HG03025 (cell line): ENCODE results near the gene SPOCK2.

Source experiments
- ATAC-seq: cut with Tn5 transposase; IDR thresholded peaks from one replicate; pipeline ENCODE4 v1.9.1; 2021; ENCODE audit warnings: mild to moderate bottlenecking, moderate library complexity; ENCODE audit not compliant: unreplicated experiment, low FRiP score

The SPOCK2 gene

GRCh38 chr10:72014785-72015480, 73.4 kb downstream of the SPOCK2 start:
- ATAC-seq = no peak

- no peak for ATAC-seq
Observed at GRCh38 chr10:72014197-72014596, 74.2 kb downstream of the SPOCK2 start.

DNA sequence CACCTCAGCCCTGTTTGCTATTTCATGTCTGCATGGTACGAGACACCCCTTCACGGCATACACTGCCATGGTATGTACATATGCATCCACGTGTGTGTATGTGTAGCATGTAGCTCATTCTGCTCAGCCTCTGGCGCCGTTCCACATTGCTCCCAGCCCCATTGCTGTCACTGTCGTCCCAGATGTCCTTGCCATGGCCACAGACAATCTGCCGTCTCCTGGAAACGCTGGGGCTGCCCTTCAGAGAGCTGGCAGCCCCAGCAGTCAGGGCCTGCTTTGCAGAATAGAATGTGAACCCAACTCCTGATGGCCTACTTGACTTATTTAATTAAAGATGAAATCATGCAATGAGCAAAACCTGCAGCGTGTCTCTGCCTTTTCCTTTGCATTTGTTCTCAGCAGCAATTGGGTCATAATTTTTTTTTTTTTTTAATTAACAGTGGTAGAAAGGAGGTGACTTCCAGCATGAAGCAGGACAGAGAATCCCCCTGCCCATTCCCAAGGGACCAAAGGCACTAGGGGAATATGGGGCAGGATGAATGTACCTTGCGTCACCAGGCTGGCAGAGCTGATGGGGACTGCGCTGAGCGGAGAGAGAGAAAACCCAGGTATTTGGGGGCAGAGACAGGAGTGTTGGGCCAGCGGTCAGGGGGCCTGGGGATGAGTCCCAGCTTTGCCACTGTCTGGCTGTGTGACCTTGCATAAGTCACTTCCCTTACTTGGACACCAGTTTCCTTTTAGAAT, 75.0 kb downstream of the SPOCK2 start:
- no peak for ATAC-seq

- ATAC-seq = no peak
Observed at GRCh38 chr10:72012796-72013195, 75.6 kb downstream of the SPOCK2 start.

DNA sequence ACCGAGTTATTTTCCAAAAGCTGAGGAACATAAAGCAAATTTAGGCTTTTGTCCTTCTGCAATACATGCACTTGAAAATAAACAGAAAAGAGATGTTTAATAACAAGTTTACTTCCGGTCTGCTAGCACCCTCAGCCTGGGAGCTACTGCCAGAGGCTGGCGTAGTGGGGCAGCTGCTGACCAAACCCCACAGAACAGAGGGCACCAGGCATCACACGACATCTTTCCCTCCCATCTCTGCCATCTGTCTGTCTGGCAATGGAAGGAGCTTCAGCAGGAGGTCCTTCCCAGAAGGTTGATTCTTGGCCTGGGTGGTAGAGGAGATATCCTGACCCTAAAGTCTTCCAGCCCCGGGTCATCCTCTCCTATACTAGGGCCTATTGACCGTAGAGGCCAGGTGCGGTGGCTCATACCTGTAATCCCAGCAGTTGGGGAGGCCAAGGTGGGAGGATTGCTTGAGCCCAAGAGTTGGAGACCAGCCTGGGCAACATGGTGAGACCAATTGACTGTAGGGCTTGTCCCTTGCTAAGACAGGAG, 76.3 kb downstream of the SPOCK2 start:
- no peak for ATAC-seq

- ATAC-seq = no peak
Observed at GRCh38 chr10:72011468-72011867, 76.9 kb downstream of the SPOCK2 start.

DNA sequence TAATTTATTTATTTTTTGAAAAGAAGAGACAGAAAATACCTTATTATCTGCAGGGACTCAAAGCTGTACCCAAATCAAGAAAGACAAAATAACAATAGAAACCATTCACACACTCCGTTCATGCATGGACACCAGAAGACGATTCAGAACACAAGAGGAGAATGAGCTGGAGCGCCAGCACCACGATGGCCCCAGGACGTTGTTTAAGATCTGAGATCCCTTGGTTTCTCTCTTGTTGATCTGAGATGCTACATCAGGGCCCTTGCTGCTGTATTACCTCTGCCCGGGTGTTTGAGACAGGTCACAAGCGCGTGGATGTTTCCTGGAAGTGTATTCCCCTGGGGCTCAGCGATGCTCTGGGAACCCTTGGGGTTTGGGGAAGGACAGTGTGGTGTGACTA, 77.3 kb downstream of the SPOCK2 start:
- no peak for ATAC-seq

- no peak for ATAC-seq
Observed at GRCh38 chr10:72010234-72010973, 77.9 kb downstream of the SPOCK2 start.

DNA sequence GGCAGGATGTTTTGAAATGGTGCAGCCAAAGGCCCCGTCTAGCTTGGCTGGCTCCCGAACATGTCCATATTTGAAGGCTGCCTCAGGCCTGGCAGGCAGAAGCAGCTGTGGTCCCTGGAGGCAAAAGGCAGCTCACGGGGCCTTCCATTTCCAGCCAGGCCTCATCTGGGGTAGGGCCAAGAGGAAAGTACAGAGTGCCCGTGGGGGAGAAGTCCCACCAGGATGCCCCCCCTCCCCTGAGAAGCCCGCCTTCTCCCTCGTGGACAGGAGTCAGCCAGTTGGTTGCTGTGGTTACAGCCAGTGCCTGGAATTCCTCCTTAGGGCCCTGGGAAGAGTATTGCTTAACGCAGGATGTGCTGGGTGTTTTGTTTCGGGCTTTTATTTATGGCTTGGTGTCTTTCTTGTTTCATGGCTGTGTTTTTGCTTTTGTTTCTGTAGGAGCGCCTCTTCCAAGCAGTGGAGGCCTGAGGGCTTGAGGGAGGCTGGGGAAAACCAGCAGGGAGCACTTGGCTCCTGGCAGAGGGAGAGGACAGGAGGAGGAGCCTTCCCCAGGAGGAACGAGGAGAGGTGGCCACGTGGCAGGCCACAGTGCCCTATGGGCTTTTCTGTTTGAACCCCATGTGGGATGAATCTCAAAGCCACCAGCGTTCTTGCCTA, 78.8 kb downstream of the SPOCK2 start:
- ATAC-seq = no peak

DNA sequence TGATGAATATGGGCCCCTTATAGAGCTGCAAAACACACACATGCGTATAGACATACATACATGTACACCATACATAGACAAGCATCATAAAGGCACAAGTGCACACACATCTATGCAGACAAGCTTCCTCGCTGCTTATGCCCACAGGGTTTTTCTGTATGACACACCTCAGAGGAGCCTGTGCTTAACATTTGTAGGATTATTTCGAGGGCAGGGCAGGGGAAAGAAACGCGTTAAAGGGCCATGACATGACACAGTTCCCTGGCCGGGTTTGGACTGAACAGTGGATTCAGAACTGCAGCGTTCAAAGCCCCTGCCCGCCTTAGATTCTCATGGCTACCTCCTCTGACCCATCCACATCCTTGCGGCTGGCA, 79.3 kb downstream of the SPOCK2 start:
- ATAC-seq = no peak
